ENCODE data around the gene SFXN5. TPM values are rescaled to one million over a fixed set of nuclear protein-coding genes. Genes with fewer than 3 reads are reported as not detected.

The SFXN5 gene
- polyA plus RNA-seq, 1 donor (not counting 4 experiments of a cell fraction or from before 2014, with no cell fraction given) = 6.3 TPM

- Histone ChIP-seq H3K36me3 (ENCODE audit: control insufficient read depth in 2 of 2, extremely low read depth in 1 of 2, insufficient read depth in 2 of 2, low read length in 2 of 2) (no peaks in the 10 kb centered on the region), H3K4me3 (ENCODE audit: control insufficient read depth in 2 of 3, extremely low read depth in 1 of 3, insufficient read depth in 2 of 3, low read depth in 1 of 3, low read length in 3 of 3) (no peak overlapping the region), H3K27ac (ENCODE audit: control insufficient read depth, insufficient read depth, low read length) (no peak overlapping the region), H3K4me2 (ENCODE audit: control insufficient read depth, extremely low read depth, insufficient read depth, low read depth, low read length) (no peak overlapping the region), H2AFZ (ENCODE audit: control insufficient read depth, low read length) (no peak overlapping the region), H3K27me3 (ENCODE audit: control insufficient read depth, extremely low read depth, insufficient read depth, low read length) (no peaks in the 10 kb centered on the region), H3K79me2 (ENCODE audit: control insufficient read depth, insufficient read depth, low read length) (no peaks in the 10 kb centered on the region), H3K9ac (ENCODE audit: control insufficient read depth, extremely low read depth, insufficient read depth, low read length) (no peak overlapping the region), H3K9me1 (ENCODE audit: control insufficient read depth, extremely low read depth, insufficient read depth, low read length) (no peaks in the 10 kb centered on the region), H4K20me1 (ENCODE audit: control insufficient read depth, extremely low read depth, insufficient read depth, low read length) (peaks cover 3% of the 10 kb centered on the region), H3K4me1 (ENCODE audit: control insufficient read depth, extremely low read depth, insufficient read depth, low read length) (peaks cover 4% of the 10 kb centered on the region), H3K9me3 (ENCODE audit: control insufficient read depth, low read depth, low read length) (no peaks in the 10 kb centered on the region)
- no peak for FAIRE-seq
- no peak for TF ChIP-seq CTCF (optimal IDR thresholded peaks at IDR 0.05 in 1 of 3, IDR thresholded peaks at IDR 0.05 in 1 of 3, conservative IDR thresholded peaks at IDR 0.05 in 1 of 3; ENCODE audit: extremely low read depth in 1 of 3, insufficient read depth in 2 of 3, low read length in 3 of 3)
- no peak for TF ChIP-seq EZH2 (IDR thresholded peaks at IDR 0.05; ENCODE audit: low read length)
- dilution Hi-C loops (cut with MboI; ENCODE audit: extremely low pct_ligation_motif_present, low sequenced_read_pairs) = no loop called here
- no peak for DNase-seq (ENCODE audit: low read depth, low spot score)
These were observed 118.0 kb downstream of the SFXN5 start for GRCh38 chr2:72953528-72953927.

- TF ChIP-seq EZH2 (IDR thresholded peaks at IDR 0.05; ENCODE audit: low read length) = no peak
- TF ChIP-seq CTCF (optimal IDR thresholded peaks at IDR 0.05 in 1 of 3, IDR thresholded peaks at IDR 0.05 in 1 of 3, conservative IDR thresholded peaks at IDR 0.05 in 1 of 3; ENCODE audit: extremely low read depth in 1 of 3, insufficient read depth in 2 of 3, low read length in 3 of 3) = no peak
- H3K9me1 ChIP-seq (ENCODE audit: control insufficient read depth, extremely low read depth, insufficient read depth, low read length) = no peaks in the 10 kb centered on the region
These were observed 118.6 kb downstream of the SFXN5 start for GRCh38 chr2:72952961-72953360.

More at GRCh38 chr2:72952961-72953360, 118.6 kb downstream of the SFXN5 start:
- Histone ChIP-seq H3K4me3 (ENCODE audit: control insufficient read depth in 2 of 3, extremely low read depth in 1 of 3, insufficient read depth in 2 of 3, low read depth in 1 of 3, low read length in 3 of 3) (no peak overlapping the region), H2AFZ (ENCODE audit: control insufficient read depth, low read length) (no peak overlapping the region), H3K9ac (ENCODE audit: control insufficient read depth, extremely low read depth, insufficient read depth, low read length) (no peak overlapping the region), H3K9me3 (ENCODE audit: control insufficient read depth, low read depth, low read length) (no peaks in the 10 kb centered on the region), H3K79me2 (ENCODE audit: control insufficient read depth, insufficient read depth, low read length) (no peaks in the 10 kb centered on the region), H4K20me1 (ENCODE audit: control insufficient read depth, extremely low read depth, insufficient read depth, low read length) (peaks cover 3% of the 10 kb centered on the region), H3K4me1 (ENCODE audit: control insufficient read depth, extremely low read depth, insufficient read depth, low read length) (peaks cover 4% of the 10 kb centered on the region), H3K27me3 (ENCODE audit: control insufficient read depth, extremely low read depth, insufficient read depth, low read length) (no peaks in the 10 kb centered on the region), H3K4me2 (ENCODE audit: control insufficient read depth, extremely low read depth, insufficient read depth, low read depth, low read length) (no peak overlapping the region), H3K36me3 (ENCODE audit: control insufficient read depth in 2 of 2, extremely low read depth in 1 of 2, insufficient read depth in 2 of 2, low read length in 2 of 2) (no peaks in the 10 kb centered on the region), H3K27ac (ENCODE audit: control insufficient read depth, insufficient read depth, low read length) (no peak overlapping the region)
- FAIRE-seq = no peak
- DNase-seq (ENCODE audit: low read depth, low spot score) = no peak
- dilution Hi-C loops (cut with MboI; ENCODE audit: extremely low pct_ligation_motif_present, low sequenced_read_pairs) = no loop called here
